Measurements from ENCODE around the gene ARGLU1. TPM values are rescaled to one million over a fixed set of nuclear protein-coding genes. Genes with fewer than 3 reads are reported as not detected.
A peak's percentile ranks its signal among the peaks of the same experiment; 100 is the strongest.

Gene ARGLU1
- total and polyA plus RNA-seq, 8 donors, result 16.6 to 321 (median 108) TPM

DNA sequence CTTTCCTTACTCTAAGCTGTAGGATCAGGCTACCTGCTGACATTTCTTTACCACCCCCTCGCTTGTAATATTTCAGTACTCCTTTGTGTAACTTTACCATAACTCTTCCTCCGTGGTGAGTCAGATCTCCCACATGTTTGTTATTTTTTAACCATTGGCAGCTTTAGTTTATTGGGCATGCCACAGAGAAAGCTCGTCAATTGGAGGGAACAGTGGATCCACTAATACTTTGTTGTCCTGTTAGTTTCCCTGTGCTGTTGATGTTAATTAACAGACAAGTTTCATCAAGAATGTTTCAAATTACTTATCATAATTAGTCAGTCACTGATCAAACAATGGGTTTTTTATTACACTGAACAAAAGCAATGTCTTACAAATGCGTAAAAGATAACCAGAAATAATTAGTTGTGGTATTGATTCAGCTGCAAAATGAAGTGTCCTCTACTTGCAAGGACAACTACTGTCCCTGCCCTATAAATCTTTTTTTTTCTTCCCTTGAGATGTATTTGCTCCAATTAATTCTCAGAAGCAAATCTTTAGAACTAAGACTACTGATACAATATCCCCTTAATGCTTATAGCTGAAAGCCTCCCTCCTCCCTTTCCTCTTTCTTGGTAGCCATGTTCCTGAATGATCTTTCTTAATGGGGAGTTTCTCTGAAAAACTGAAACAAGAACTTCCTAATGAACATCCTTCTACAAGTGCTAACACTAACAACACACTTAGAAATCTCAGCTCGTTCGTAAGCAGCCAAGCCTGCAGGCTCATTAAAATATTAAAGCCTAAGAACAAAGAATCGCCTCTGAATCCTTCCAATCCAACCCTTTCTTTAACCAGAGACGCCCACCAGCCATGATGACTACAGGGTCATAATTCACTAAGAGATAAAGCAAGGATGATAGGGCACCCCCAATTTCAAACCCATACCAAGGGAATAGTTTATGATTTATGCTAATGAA lies 54.6 kb downstream of the ARGLU1 start:
- intact Hi-C loops (cut with DNase I; ENCODE audit: low total_unique reads), result no loop called here
- no peak for TF ChIP-seq EP300 (IDR thresholded peaks at IDR 0.05)
- TF ChIP-seq, protein P1, sequence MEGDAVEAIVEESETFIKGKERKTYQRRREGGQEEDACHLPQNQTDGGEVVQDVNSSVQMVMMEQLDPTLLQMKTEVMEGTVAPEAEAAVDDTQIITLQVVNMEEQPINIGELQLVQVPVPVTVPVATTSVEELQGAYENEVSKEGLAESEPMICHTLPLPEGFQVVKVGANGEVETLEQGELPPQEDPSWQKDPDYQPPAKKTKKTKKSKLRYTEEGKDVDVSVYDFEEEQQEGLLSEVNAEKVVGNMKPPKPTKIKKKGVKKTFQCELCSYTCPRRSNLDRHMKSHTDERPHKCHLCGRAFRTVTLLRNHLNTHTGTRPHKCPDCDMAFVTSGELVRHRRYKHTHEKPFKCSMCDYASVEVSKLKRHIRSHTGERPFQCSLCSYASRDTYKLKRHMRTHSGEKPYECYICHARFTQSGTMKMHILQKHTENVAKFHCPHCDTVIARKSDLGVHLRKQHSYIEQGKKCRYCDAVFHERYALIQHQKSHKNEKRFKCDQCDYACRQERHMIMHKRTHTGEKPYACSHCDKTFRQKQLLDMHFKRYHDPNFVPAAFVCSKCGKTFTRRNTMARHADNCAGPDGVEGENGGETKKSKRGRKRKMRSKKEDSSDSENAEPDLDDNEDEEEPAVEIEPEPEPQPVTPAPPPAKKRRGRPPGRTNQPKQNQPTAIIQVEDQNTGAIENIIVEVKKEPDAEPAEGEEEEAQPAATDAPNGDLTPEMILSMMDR (IDR thresholded peaks at IDR 0.05), result no peak
- no peak for TF ChIP-seq POLR2AphosphoS5 (IDR thresholded peaks at IDR 0.05)
- no peak for TF ChIP-seq POLR2A (IDR thresholded peaks at IDR 0.05)
- Histone ChIP-seq H3K27ac (no peak overlapping the region), H3K27me3 (no peaks in the 10 kb centered on the region), H3K36me3 (peaks cover 0 to 19% (median 16%) of the 10 kb centered on the region in 4 donors), H3K9me3 (no peaks in the 10 kb centered on the region), H3K4me3 (no peak overlapping the region), H3K4me1 (peaks cover 0 to 20% (median 2%) of the 10 kb centered on the region in 4 donors)
- DNase-seq, result no peak
- 76 to 79% (median 78%) methylated on average over 8 of the region's 8 CpGs for WGBS, 5 donors

DNA sequence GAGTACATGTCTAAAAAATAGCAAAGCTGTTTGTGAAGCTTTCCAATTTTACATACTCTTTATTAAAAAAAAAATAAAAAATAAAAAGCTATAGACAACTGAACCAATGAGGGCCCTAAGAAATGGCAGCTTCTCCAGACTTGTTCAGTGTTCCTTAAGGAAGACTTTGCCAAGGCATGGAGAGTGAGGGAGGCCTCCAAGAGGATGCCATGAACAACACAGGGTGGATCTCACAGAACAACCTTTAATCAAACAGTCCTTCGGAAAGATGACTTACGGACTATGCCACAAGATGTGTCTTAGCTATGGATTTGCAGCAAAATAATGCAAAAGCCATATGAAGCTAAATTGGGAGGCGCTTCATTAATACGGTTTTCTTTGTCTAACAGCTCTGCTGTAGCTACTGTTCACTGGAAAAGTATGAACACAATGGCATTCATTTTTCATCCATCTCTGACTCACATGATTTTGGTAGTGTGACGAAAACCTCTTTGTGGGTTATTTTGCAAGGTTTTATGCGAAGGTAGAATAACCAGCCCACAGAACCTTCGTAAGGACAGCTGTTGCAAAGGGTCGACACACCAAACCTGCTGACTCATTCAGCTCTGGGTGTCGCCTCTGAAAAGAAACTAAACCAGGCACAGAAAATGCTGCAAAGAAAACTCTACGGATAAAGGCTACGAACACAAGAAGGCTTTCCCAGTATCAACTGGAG lies 60.2 kb downstream of the ARGLU1 start:
- no peaks in the 10 kb centered on the region for H3K9me3 ChIP-seq
- WGBS, 5 donors, result 72 to 80% (median 78%) methylated on average over 11 of the region's 11 CpGs
- intact Hi-C loops (cut with DNase I; ENCODE audit: low total_unique reads), result no loop called here
- peak overlapping the region in 3 of 5 donors; percentile 9 to 55 (median 41) for H3K27ac ChIP-seq
- TF ChIP-seq POLR2A (IDR thresholded peaks at IDR 0.05), result no peak
- H3K36me3 ChIP-seq, result peaks cover 0 to 19% (median 16%) of the 10 kb centered on the region in 4 donors
- H3K27me3 ChIP-seq, result no peaks in the 10 kb centered on the region
- peaks cover 0 to 4% (median 0%) of the 10 kb centered on the region in 4 donors for H3K4me1 ChIP-seq
- peak in 1 of 2 donors; percentile 39 for DNase-seq
- H3K4me3 ChIP-seq, result no peak overlapping the region

DNA sequence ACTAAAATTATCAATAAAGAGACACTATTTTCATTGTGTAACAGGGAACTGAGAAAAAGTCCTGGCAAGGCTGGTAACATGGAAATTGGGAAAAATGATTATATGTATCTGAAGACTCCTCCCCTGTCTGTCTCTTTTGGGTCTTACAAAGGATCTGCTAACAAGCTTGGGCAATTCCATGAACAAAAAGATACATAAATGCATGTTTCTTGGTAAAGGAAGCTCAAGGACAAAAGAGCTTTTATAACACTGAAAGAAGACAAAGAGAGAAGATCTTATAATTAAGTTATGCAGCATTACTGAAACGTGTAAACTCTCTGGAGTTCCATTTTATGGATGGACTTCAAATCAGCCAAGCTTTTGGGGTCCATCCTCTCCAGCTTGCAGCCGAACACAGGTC lies 61.7 kb downstream of the ARGLU1 start:
- DNase-seq, result no peak
- WGBS, 5 donors, result 62 to 81% (median 73%) methylated on average over 2 of the region's 2 CpGs
- Histone ChIP-seq H3K27me3 (no peaks in the 10 kb centered on the region), H3K9me3 (no peaks in the 10 kb centered on the region), H3K4me1 (peaks cover 0 to 4% (median 0%) of the 10 kb centered on the region in 4 donors), H3K27ac (no peak overlapping the region), H3K4me3 (no peak overlapping the region), H3K36me3 (peaks cover 0 to 12% (median 10%) of the 10 kb centered on the region in 4 donors)
- TF ChIP-seq EP300 (IDR thresholded peaks at IDR 0.05) (no peak), POLR2A (IDR thresholded peaks at IDR 0.05) (no peak), POLR2AphosphoS5 (IDR thresholded peaks at IDR 0.05) (no peak)
- TF ChIP-seq, protein P1 (IDR thresholded peaks at IDR 0.05), result no peak
- intact Hi-C loops (cut with DNase I; ENCODE audit: low total_unique reads), result no loop called here

DNA sequence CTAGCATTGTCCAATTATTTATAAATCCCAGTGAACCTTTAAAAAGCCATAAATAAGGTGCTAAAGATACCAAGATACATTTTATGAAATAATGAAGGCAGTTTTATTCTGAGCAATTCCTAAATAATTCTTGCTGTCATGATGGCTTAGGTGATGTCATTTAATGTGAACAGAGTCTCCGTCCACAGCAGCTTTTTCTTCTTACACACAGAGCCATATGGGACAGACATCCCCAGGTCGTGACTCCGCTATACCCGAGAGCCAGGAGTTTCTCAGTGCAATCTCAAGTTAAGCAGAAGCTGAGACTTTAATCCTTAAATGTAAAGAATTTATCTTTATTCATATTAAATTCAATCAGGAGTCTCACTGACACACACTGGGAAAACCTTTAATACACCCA lies 62.2 kb downstream of the ARGLU1 start:
- 79 to 94% (median 89%) methylated on average over 4 of the region's 4 CpGs for WGBS, 5 donors
- intact Hi-C loops (cut with DNase I; ENCODE audit: low total_unique reads), result no loop called here

More for the DNA sequence above, 62.2 kb downstream of the ARGLU1 start:
- no peak overlapping the region for H3K4me3 ChIP-seq
- TF ChIP-seq POLR2AphosphoS5 (IDR thresholded peaks at IDR 0.05) (no peak), POLR2A (IDR thresholded peaks at IDR 0.05) (no peak), EP300 (IDR thresholded peaks at IDR 0.05) (no peak)
- TF ChIP-seq, protein P1 (IDR thresholded peaks at IDR 0.05), result no peak
- peaks cover 0 to 4% (median 0%) of the 10 kb centered on the region in 4 donors for H3K4me1 ChIP-seq
- H3K27me3 ChIP-seq, result no peaks in the 10 kb centered on the region
- peaks cover 0 to 11% (median 7%) of the 10 kb centered on the region in 4 donors for H3K36me3 ChIP-seq
- DNase-seq, result no peak
- no peaks in the 10 kb centered on the region for H3K9me3 ChIP-seq
- no peak overlapping the region for H3K27ac ChIP-seq

Measured in stomach (tissue), 9 donors.